Astrocyte of the spinal cord (primary cell): ENCODE results near the gene VWA8.

ENCODE experiments used
- DNase-seq: peaks from one replicate; pipeline ENCODE4 v3.0.0; 2011; ENCODE audit warnings: low read depth, low spot score
- H3K4me3 ChIP-seq: 2 replicates; pipeline ENCODE4 v1.5.1; 2011; ENCODE audit warnings: low read depth, mild to moderate bottlenecking, low read length, moderate library complexity
- in situ Hi-C: cut with HindIII; loops from 2 replicates; pipeline ENCODE4 v1.10.0; 2017; ENCODE audit warnings: low sequenced_read_pairs
- TF ChIP-seq, protein P1 (sequence below): IDR thresholded peaks from 2 replicates; pipeline ENCODE4 v1.5.1; 2012; ENCODE audit warnings: low read depth, mild to moderate bottlenecking, low read length, inconsistent platforms

Gene VWA8

DNA sequence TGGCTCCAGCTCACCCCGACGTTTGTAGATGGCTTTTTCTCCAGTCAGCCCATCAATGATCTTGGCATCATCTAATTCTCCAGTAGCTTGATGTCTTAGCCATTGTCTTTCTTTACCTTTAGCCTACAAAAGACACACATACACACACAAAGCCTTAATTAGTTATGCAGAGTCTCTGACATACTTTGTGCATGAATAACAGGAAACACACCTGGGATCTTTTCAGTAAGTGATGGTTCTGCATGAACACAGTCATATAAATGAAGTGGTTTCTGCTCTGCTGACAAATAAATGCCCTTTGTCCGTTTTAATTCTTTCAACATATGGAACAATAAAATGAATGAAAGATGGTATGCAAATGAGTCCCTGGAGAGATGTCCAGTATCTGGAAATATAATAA, 370.3 kb downstream of the VWA8 start:
- in situ Hi-C loops = no loop called here
- no peak for DNase-seq
- TF ChIP-seq, protein P1, sequence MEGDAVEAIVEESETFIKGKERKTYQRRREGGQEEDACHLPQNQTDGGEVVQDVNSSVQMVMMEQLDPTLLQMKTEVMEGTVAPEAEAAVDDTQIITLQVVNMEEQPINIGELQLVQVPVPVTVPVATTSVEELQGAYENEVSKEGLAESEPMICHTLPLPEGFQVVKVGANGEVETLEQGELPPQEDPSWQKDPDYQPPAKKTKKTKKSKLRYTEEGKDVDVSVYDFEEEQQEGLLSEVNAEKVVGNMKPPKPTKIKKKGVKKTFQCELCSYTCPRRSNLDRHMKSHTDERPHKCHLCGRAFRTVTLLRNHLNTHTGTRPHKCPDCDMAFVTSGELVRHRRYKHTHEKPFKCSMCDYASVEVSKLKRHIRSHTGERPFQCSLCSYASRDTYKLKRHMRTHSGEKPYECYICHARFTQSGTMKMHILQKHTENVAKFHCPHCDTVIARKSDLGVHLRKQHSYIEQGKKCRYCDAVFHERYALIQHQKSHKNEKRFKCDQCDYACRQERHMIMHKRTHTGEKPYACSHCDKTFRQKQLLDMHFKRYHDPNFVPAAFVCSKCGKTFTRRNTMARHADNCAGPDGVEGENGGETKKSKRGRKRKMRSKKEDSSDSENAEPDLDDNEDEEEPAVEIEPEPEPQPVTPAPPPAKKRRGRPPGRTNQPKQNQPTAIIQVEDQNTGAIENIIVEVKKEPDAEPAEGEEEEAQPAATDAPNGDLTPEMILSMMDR = no peak
- no peak overlapping the region for H3K4me3 ChIP-seq

DNA sequence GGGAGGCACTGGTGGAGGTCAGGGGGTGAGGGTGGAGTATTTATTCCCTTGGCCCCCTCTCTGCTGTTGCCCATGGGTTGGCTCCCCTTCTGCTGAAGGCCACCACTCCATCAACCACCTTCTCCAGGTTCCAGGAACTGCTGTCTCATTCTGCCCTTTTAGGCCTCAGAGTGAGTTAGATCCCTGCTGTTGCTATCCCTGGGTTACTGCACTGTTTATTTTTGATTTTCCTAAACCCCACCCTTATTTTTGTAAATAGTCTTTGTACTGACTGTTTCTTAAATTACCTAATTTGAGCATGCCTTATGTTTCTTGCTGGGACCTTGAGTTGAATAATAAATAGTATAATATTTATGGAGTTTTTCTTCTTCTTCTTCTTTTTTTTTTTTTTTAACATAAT, 370.8 kb downstream of the VWA8 start:
- no peak for DNase-seq
- H3K4me3 ChIP-seq = no peak overlapping the region
- in situ Hi-C loops = no loop called here
- TF ChIP-seq, protein P1 = no peak

DNA sequence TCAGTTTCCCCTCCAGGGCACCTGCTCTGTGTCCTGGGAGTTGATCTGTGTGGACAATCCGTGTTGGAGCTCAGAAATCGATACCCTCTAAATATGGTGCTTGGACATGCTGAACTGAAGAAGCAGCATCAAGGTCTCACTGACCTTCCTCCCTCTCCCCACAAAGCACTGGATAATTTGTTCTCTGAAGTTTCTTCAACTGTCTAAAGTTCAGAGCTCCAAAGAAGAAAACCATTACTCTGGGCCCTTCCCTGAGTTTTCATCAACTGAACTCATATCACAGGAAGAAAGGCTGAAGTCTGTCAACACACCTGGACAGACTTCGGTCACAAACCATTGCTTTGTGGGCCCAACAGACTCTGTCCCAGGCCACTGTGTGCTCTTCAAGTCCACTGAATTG, 371.5 kb downstream of the VWA8 start:
- in situ Hi-C loops = no loop called here
- H3K4me3 ChIP-seq = no peak overlapping the region
- DNase-seq = no peak
- TF ChIP-seq, protein P1 = no peak

DNA sequence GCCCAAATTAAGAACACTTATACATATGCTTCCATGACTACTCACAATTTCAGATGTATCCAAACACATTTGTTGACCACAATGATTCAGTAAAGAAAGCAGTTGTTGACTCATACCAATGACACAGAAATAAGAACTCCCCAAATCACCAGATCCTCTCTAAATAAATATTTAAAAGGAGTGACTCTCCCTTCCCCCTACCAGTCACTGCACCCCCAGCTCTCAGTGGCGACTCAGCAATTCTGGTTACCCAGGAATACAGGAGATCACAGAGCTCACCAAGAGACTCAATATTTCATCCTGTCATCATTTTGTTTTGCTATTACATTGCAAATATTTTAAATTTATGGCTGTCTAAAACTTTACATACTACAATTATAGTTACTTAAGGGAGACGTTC, 372.0 kb downstream of the VWA8 start:
- TF ChIP-seq, protein P1 = no peak
- peak; percentile 90 for DNase-seq
- in situ Hi-C loops = no loop called here
- H3K4me3 ChIP-seq = no peak overlapping the region

DNA sequence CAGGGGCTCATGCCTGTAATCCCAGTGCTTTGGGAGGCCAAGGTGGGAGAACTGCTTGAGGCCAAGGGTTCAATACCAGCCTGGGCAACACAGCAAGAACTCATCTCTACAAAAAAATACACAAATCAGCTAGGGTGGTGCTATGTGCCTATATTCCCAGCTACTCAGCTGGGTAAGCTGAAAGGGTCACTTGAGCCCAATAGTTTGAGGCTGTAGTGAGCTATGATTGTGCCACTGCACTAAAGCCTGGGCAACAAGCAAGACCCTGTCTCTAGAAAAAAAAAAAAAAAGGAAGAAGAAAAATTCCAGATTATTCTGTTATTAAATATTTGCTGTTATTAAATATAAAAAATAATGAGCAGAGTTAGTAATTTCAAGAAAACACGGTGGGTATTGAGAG, 372.5 kb downstream of the VWA8 start:
- H3K4me3 ChIP-seq = no peak overlapping the region
- TF ChIP-seq, protein P1 = no peak
- DNase-seq = no peak
- in situ Hi-C loops = no loop called here

DNA sequence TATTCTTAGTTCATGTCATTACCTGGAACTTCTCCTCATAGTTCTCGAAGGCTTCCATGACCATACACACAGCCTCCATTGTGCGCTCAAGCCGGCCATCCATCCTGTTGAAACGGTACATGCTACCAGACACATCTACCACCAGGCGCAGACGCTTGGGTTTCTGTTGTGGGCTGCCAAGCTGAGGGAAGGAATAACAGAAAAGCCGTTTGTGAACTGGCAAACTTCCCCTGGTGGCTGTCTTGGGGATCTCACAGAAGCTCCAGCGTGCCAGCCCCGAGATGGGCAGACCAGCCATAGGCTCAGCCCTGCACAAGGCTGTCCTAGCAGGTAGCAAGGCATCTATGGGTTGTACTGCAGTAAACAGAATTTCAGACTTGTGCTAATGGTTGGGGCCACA, 373.4 kb downstream of the VWA8 start:
- no peak for DNase-seq
- H3K4me3 ChIP-seq = no peak overlapping the region
- TF ChIP-seq, protein P1 = peak; percentile 11
- in situ Hi-C loops = no loop called here

DNA sequence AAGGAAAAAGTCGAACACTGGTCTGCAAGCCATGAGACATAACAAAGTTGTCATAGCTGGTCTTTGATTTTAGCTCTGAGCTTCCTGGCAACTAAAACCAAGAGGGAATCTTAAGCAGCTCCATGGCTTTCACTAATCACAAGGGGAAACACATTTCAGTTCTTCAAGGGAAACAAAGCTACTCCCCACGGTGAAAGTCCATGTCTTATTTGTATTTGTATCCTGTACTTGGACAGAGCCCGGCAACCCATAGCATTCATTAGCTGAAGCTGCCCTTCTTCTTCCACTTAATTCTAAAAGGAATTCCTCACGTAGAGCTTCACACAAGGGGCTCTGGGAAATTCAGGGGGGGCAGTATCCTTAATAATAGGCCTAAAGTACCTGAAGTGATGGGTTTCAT, 374.7 kb downstream of the VWA8 start:
- no peak for DNase-seq
- TF ChIP-seq, protein P1 = no peak
- in situ Hi-C loops = no loop called here

More for the DNA sequence above, 374.7 kb downstream of the VWA8 start:
- H3K4me3 ChIP-seq = no peak overlapping the region
